PC-3 (cell line): ENCODE data around the gene MRM2. TPM values are rescaled to one million over a fixed set of nuclear protein-coding genes. Genes with fewer than 3 reads are reported as not detected.

Experiments used
- ATAC-seq: fragments of 200-7000 bp; cut with Tn5 transposase; 2 replicates; pipeline ENCODE4 v1.9.1; 2020; ENCODE audit warnings: mild to moderate bottlenecking, moderate library complexity
- BruUV-seq: library from RNA; stranded (reverse); fragments of 400-500 nt; replicated peaks from 2 replicates; lab custom pipeline; 2021; lab: Mats Ljungman, UMichigan
- CTCF ChIA-PET: fragments of 300-600 bp; sonication (Branson Sonifier 250); formaldehyde crosslinking; loops from one replicate; lab custom pipeline; 2022; ENCODE audit warnings: antibody characterized with exemption; lab: Charles Lee
- POLR2A ChIA-PET: fragments of 300-600 bp; sonication (Branson Sonifier 250); formaldehyde crosslinking; loops from one replicate; lab custom pipeline; 2022; ENCODE audit warnings: antibody characterized with exemption; ENCODE audit not compliant: unreplicated experiment; lab: Charles Lee
- DNase-seq: peaks from one replicate; pipeline ENCODE4 v3.0.0-alpha.2; 2015
- H2AFZ ChIP-seq: fragments of 300-600 bp; sonication (generic); 2 replicates; pipeline ENCODE4 v1.6.0; 2016; ENCODE audit warnings: antibody characterized with exemption, low read length
- H3F3A ChIP-seq: fragments of 300-600 bp; sonication (generic); one replicate; pipeline ENCODE4 v1.6.0; 2017; ENCODE audit warnings: antibody characterized with exemption, low read length, control low read depth, mild to moderate bottlenecking; ENCODE audit not compliant: unreplicated experiment
- H3K27ac ChIP-seq: fragments of 300-600 bp; sonication (generic); 2 replicates; pipeline ENCODE4 v1.5.1; 2016; ENCODE audit warnings: mild to moderate bottlenecking, low read length
- H3K27me3 ChIP-seq: fragments of 300-600 bp; sonication (generic); 2 replicates; pipeline ENCODE4 v1.6.1; 2016; ENCODE audit warnings: low read length, mixed read lengths
- H3K36me3 ChIP-seq: fragments of 300-600 bp; sonication (generic); 2 replicates; pipeline ENCODE4 v1.6.1; 2016; ENCODE audit warnings: low read depth, mixed run types, low read length, mixed read lengths
- H3K4me1 ChIP-seq: fragments of 300-600 bp; sonication (generic); 2 replicates; pipeline ENCODE4 v1.5.1; 2016; ENCODE audit warnings: low read length; ENCODE audit not compliant: insufficient read depth
- H3K4me2 ChIP-seq: fragments of 300-600 bp; sonication (generic); 2 replicates; pipeline ENCODE4 v1.6.0; 2016; ENCODE audit warnings: low read length
- H3K4me3 ChIP-seq: fragments of 300-600 bp; sonication (generic); 2 replicates; pipeline ENCODE4 v1.5.1; 2016; ENCODE audit warnings: mild to moderate bottlenecking, low read length, mixed read lengths
- H3K79me2 ChIP-seq: fragments of 300-600 bp; sonication (generic); 2 replicates; pipeline ENCODE4 v1.6.1; 2017; ENCODE audit warnings: low read length, mixed read lengths
- H3K9ac ChIP-seq: fragments of 300-600 bp; sonication (generic); 2 replicates; pipeline ENCODE4 v1.6.0; 2016; ENCODE audit warnings: mild to moderate bottlenecking, low read length
- H3K9me2 ChIP-seq: fragments of 300-600 bp; sonication (generic); replicated peaks from 2 replicates; pipeline ENCODE4 v1.6.1; 2016; ENCODE audit warnings: mixed run types, low read length, mixed read lengths
- H3K9me3 ChIP-seq: fragments of 300-600 bp; sonication (generic); 2 replicates; pipeline ENCODE4 v1.6.1; 2016; ENCODE audit warnings: low read length, mixed read lengths
- H4K20me1 ChIP-seq: fragments of 300-600 bp; sonication (generic); 2 replicates; pipeline ENCODE4 v1.6.1; 2016; ENCODE audit warnings: low read length, mixed read lengths
- EZH2 ChIP-seq: fragments of 300-600 bp; sonication (generic); IDR thresholded peaks from one replicate; pipeline ENCODE4 v1.6.1; 2017; ENCODE audit warnings: antibody characterized with exemption, mild to moderate bottlenecking, low read length; ENCODE audit not compliant: unreplicated experiment
- EZH2phosphoT487 ChIP-seq: fragments of 300-600 bp; sonication (generic); IDR thresholded peaks from 2 replicates; pipeline ENCODE4 v1.6.1; 2018; ENCODE audit warnings: mild to moderate bottlenecking, antibody characterized with exemption, low read length, borderline replicate concordance
- intact Hi-C: fragments of 100-400 bp; cut with micrococcal nuclease; formaldehyde crosslinking; loops from 2 replicates; pipeline ENCODE4 v1.9.0; 2023
- total RNA-seq: library from RNA; depleted of rRNA; stranded (reverse); fragments of >200 nt; gene quantifications from 2 replicates; pipeline ENCODE4 v1.2.3, GENCODE V29; 2014
- TF ChIP-seq, protein P1 (sequence below): fragments of 300-600 bp; sonication (generic); conservative IDR thresholded peaks from 2 replicates; pipeline ENCODE4 v1.5.1; 2017; ENCODE audit warnings: antibody characterized with exemption, low read depth, mild to moderate bottlenecking, low read length

Gene MRM2
- total RNA-seq, 1 experiment from 2014 or later = 42.6 TPM

- peak overlapping the region; percentile 64 for H2AFZ ChIP-seq
- POLR2A ChIA-PET = interaction anchor here (0.5 to 0.6 kb wide), 2 partner anchors 29 to 35 kb away, joined by 5 to 6 read pairs; no protein-coding TSS in a partner anchor
- intact Hi-C loops = no loop called here
- H3K9me2 ChIP-seq = no peaks in the 10 kb centered on the region
- H4K20me1 ChIP-seq = no peaks in the 10 kb centered on the region
- no peak overlapping the region for H3K27ac ChIP-seq
- CTCF ChIA-PET = no interaction called here
- BruUV-seq = TSS peak; percentile 36
- H3F3A ChIP-seq = no peaks in the 10 kb centered on the region
- TF ChIP-seq EZH2phosphoT487 (no peak), EZH2 (no peak)
- TF ChIP-seq, protein P1, sequence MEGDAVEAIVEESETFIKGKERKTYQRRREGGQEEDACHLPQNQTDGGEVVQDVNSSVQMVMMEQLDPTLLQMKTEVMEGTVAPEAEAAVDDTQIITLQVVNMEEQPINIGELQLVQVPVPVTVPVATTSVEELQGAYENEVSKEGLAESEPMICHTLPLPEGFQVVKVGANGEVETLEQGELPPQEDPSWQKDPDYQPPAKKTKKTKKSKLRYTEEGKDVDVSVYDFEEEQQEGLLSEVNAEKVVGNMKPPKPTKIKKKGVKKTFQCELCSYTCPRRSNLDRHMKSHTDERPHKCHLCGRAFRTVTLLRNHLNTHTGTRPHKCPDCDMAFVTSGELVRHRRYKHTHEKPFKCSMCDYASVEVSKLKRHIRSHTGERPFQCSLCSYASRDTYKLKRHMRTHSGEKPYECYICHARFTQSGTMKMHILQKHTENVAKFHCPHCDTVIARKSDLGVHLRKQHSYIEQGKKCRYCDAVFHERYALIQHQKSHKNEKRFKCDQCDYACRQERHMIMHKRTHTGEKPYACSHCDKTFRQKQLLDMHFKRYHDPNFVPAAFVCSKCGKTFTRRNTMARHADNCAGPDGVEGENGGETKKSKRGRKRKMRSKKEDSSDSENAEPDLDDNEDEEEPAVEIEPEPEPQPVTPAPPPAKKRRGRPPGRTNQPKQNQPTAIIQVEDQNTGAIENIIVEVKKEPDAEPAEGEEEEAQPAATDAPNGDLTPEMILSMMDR = no peak
- H3K4me2 ChIP-seq = peak overlapping the region; percentile 90
- H3K4me3 ChIP-seq = peak overlapping the region; percentile 98
- DNase-seq (no peak), ATAC-seq (peak; percentile 48)
- no peaks in the 10 kb centered on the region for H3K27me3 ChIP-seq
- peaks cover 6% of the 10 kb centered on the region; the same call in 1 of the 2 replicates for H3K4me1 ChIP-seq
- peaks cover 23% of the 10 kb centered on the region for H3K36me3 ChIP-seq
- peak overlapping the region; percentile 95 for H3K9ac ChIP-seq
- no peaks in the 10 kb centered on the region for H3K9me3 ChIP-seq
- H3K79me2 ChIP-seq = peaks cover 53% of the 10 kb centered on the region
Observed at GRCh38 chr7:2231992-2232765, 9.8 kb downstream of the MRM2 start.

DNA sequence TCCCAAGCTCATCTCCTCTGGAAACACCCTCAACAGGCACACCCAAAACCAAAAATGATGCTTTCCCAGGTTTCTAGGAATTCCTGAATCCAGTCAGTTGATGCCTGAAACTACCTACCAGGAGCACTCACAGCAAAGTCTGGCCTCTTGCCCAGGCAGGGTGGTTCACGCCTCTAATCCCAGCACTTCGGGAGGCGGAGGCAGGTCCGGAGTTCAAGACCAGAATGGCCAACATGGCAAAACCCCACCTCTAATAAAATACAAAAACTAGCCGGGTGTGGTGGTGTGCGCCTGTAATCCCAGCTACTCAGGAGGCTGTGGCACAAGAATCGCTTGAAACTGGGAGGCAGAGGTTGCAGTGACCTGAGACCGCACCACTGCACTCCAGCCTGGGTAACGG, 11.1 kb downstream of the MRM2 start:
- ATAC-seq = no peak
- Histone ChIP-seq H3K4me2 (no peak overlapping the region), H3K4me1 (peaks cover 12% of the 10 kb centered on the region), H3K27me3 (no peaks in the 10 kb centered on the region), H3K9ac (no peak overlapping the region), H3K4me3 (no peak overlapping the region; the same call in 1 of the 2 replicates), H3K79me2 (peaks cover 58% of the 10 kb centered on the region), H2AFZ (no peak overlapping the region), H3K9me2 (no peaks in the 10 kb centered on the region), H3K27ac (no peak overlapping the region), H3F3A (no peaks in the 10 kb centered on the region), H3K9me3 (no peaks in the 10 kb centered on the region), H3K36me3 (peaks cover 32% of the 10 kb centered on the region), H4K20me1 (no peaks in the 10 kb centered on the region)
- intact Hi-C loops = no loop called here
- CTCF ChIA-PET = no interaction called here
- DNase-seq = no peak
- POLR2A ChIA-PET = no interaction called here
- no TSS peak for BruUV-seq
- TF ChIP-seq, protein P1 = no peak
- TF ChIP-seq EZH2phosphoT487 (no peak), EZH2 (no peak)

DNA sequence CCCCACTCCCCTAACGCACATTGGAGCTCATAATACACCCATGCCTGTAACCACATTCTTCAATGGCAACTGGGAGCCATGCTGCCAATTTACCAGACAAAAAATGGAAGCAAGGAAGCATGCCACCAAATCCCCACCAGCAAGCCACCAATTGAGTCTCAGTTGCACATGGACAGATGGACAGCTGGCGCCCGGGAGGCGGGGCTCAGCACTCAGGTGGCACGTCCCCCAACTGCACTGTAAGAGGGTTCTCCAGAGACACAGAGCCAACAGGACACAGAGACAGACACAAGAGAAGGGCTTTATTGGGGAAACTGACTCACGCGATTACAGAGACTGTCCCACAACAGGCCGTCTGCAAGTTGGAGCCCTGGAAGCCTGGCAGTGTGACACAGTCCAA, 11.8 kb downstream of the MRM2 start:
- no peak overlapping the region for H3K9ac ChIP-seq
- peaks cover 58% of the 10 kb centered on the region for H3K79me2 ChIP-seq
- no peaks in the 10 kb centered on the region for H3K27me3 ChIP-seq
- H4K20me1 ChIP-seq = no peaks in the 10 kb centered on the region
- H3K36me3 ChIP-seq = peaks cover 28% of the 10 kb centered on the region
- peaks cover 18% of the 10 kb centered on the region for H3K4me1 ChIP-seq
- H3K9me3 ChIP-seq = no peaks in the 10 kb centered on the region
- no peaks in the 10 kb centered on the region for H3F3A ChIP-seq
- H2AFZ ChIP-seq = no peak overlapping the region
- ATAC-seq (no peak), DNase-seq (no peak)
- H3K27ac ChIP-seq = no peak overlapping the region
- ChIA-PET CTCF (no interaction called here), POLR2A (no interaction called here)
- no peak overlapping the region for H3K4me3 ChIP-seq
- intact Hi-C loops = no loop called here
- H3K9me2 ChIP-seq = no peaks in the 10 kb centered on the region
- H3K4me2 ChIP-seq = no peak overlapping the region
- no TSS peak for BruUV-seq
- TF ChIP-seq EZH2 = no peak
- TF ChIP-seq, protein P1 = no peak
